Aorta (tissue), 5 donors: ENCODE data around the gene HBA2. TPM values are rescaled to one million over a fixed set of nuclear protein-coding genes. Genes with fewer than 3 reads are reported as not detected.
A peak's percentile ranks its signal among the peaks of the same experiment; 100 is the strongest.
"Not testable (repeated sequence)": the region's sequence is repeated elsewhere in the genome, so short reads cannot be mapped to it uniquely, and the experiment has no call there.

Experiments
- ATAC-seq: fragments of 200-7000 bp; cut with Tn5 transposase; one replicate; pipeline ENCODE4 v1.9.1; 2022; ENCODE audit warnings: moderate library complexity; ENCODE audit not compliant: low FRiP score
- DNase-seq, 2 donors: peaks; one replicate each; pipeline ENCODE4 v3.0.0-alpha.2; 2020
- H3K27ac ChIP-seq, 2 donors: one replicate each; pipeline ENCODE4 v1.5.1; 2013; ENCODE audit warnings: low read length in 2 of 2, mild to moderate bottlenecking in 2 of 2, moderate library complexity in 2 of 2, control low read depth in 1 of 2, inconsistent platforms in 1 of 2, low read depth in 1 of 2
- H3K27me3 ChIP-seq, 2 donors: one replicate each; pipeline ENCODE4 v1.6.1; 2013; ENCODE audit warnings: control low read depth in 1 of 2, low read length in 1 of 2, mild to moderate bottlenecking in 1 of 2, moderate library complexity in 1 of 2; ENCODE audit not compliant: insufficient read depth in 2 of 2, control insufficient read depth in 1 of 2
- H3K36me3 ChIP-seq, 2 donors: one replicate each; pipeline ENCODE4 v1.6.1; 2013; ENCODE audit warnings: control low read depth in 1 of 2, low read length in 1 of 2, mild to moderate bottlenecking in 1 of 2; ENCODE audit not compliant: insufficient read depth in 2 of 2, control insufficient read depth in 1 of 2
- H3K4me1 ChIP-seq, 2 donors: one replicate each; pipeline ENCODE4 v1.6.1; 2013; ENCODE audit warnings: low read length in 2 of 2, control low read depth in 1 of 2, mild to moderate bottlenecking in 1 of 2, moderate library complexity in 1 of 2; ENCODE audit not compliant: insufficient read depth in 2 of 2, control insufficient read depth in 1 of 2
- H3K4me3 ChIP-seq, 2 donors: one replicate each; pipeline ENCODE4 v1.5.1; 2013; ENCODE audit warnings: low read length in 2 of 2, control low read depth in 1 of 2, mild to moderate bottlenecking in 1 of 2
- H3K9me3 ChIP-seq: one replicate; pipeline ENCODE4 v1.6.1; 2013; ENCODE audit warnings: mild to moderate bottlenecking, low read length; ENCODE audit not compliant: control insufficient read depth
- WGBS, 2 donors: extraction: QIAGEN DNeasy Blood & Tissue Kit; methylation state at CpG; one replicate each; pipeline ENCODE4 v1.1.7; 2013; 5-methylcytosine and 5-hydroxymethylcytosine counted together
- intact Hi-C, 2 donors: fragments of 100-400 bp; cut with DNase I; formaldehyde crosslinking; loops; one replicate each; pipeline versions ENCODE4 v1.14.2 to v1.15.0; 2022
- polyA plus RNA-seq, 2 donors: library from polyadenylated mRNA; stranded (reverse); fragments of 200-250 nt; gene quantifications; one replicate each; pipeline ENCODE4 v1.2.3, GENCODE V29; 2013
- total RNA-seq, 2 donors: library from RNA; stranded (reverse); fragmentation: NEBNext Ultra II Directional; extraction: Animal tissue kit (Norgen Biotek cat#: 25700); gene quantifications; one replicate each; pipeline ENCODE4 v1.2.1, GENCODE V29; 2021
- donor health status: healthy with polysubstance abuse.
- donor health status: Bipolar disorder and iron deficiency.
- donor health status: DM: no; HTN: no; CAD: no.
- donor health status: DM: no; HTN: no; CAD: no.
- donor health status: DM: yes; HTN: yes; CAD: no.

The HBA2 gene
- total and polyA plus RNA-seq, 4 donors: 30.6 to 1,265 (median 242) TPM

- DNase-seq: no peak
- no peaks in the 10 kb centered on the region for H3K27me3 ChIP-seq
- H3K4me3 ChIP-seq: no peak overlapping the region
- H3K4me1 ChIP-seq: no peaks in the 10 kb centered on the region
- no peak overlapping the region for H3K27ac ChIP-seq
- ATAC-seq: no peak
- intact Hi-C loops: no loop called here
- H3K9me3 ChIP-seq: no peaks in the 10 kb centered on the region
- 33 to 43% methylated on average over 3 of the region's 3 CpGs for WGBS, 2 donors
- no peaks in the 10 kb centered on the region for H3K36me3 ChIP-seq
These were observed 3.7 kb upstream of the HBA2 start for GRCh38 chr16:169014-169413.

GRCh38 chr16:170088-170507 is 2.6 kb upstream of the HBA2 start:
- H3K27me3 ChIP-seq, DNase-seq, H3K27ac ChIP-seq, H3K9me3 ChIP-seq, H3K4me3 ChIP-seq, H3K4me1 ChIP-seq, intact Hi-C loops, H3K36me3 ChIP-seq: not testable (repeated sequence)
- ATAC-seq: peak; percentile 45
- 0 to 1% methylated on average over 5 of the region's 5 CpGs for WGBS, 2 donors

GRCh38 chr16:170788-171187 is 1.9 kb upstream of the HBA2 start:
- no peak for ATAC-seq
- H3K9me3 ChIP-seq: no peaks in the 10 kb centered on the region
- no peaks in the 10 kb centered on the region for H3K4me1 ChIP-seq
- WGBS, 2 donors: 45 to 48% methylated on average over 1 of the region's 1 CpG
- intact Hi-C loops: no loop called here
- no peak overlapping the region for H3K27ac ChIP-seq
- no peak overlapping the region for H3K4me3 ChIP-seq
- no peak for DNase-seq
- H3K36me3 ChIP-seq: no peaks in the 10 kb centered on the region
- no peaks in the 10 kb centered on the region for H3K27me3 ChIP-seq

- H3K9me3 ChIP-seq, DNase-seq, H3K27me3 ChIP-seq, H3K4me1 ChIP-seq, H3K36me3 ChIP-seq, ATAC-seq, H3K4me3 ChIP-seq, H3K27ac ChIP-seq, intact Hi-C loops: not testable (repeated sequence)
- WGBS, 2 donors: 3 to 5% methylated on average over 20 to 32 of the region's 44 CpGs
These were observed 657 bp downstream of the HBA2 start for GRCh38 chr16:173211-173854.

- intact Hi-C loops, H3K4me3 ChIP-seq, H3K4me1 ChIP-seq, H3K27me3 ChIP-seq, ATAC-seq, H3K9me3 ChIP-seq, DNase-seq, H3K27ac ChIP-seq, H3K36me3 ChIP-seq: not testable (repeated sequence)
- 12 to 14% methylated on average over 6 to 9 of the region's 13 CpGs for WGBS, 2 donors
These were observed 1.5 kb downstream of the HBA2 start for GRCh38 chr16:173928-174769.

GRCh38 chr16:175011-175949 is 2.6 kb downstream of the HBA2 start:
- ATAC-seq: no peak

GRCh38 chr16:176006-176405 is 3.3 kb downstream of the HBA2 start:
- H3K27me3 ChIP-seq, H3K9me3 ChIP-seq, H3K4me3 ChIP-seq, DNase-seq, ATAC-seq, H3K4me1 ChIP-seq, H3K36me3 ChIP-seq, intact Hi-C loops, H3K27ac ChIP-seq: not testable (repeated sequence)
- 1% methylated on average over 15 to 27 of the region's 39 CpGs for WGBS, 2 donors

More at GRCh38 chr16:175011-175949, 2.6 kb downstream of the HBA2 start:
- no peaks in the 10 kb centered on the region for H3K4me1 ChIP-seq
- H3K4me3 ChIP-seq: no peak overlapping the region
- no peak overlapping the region for H3K27ac ChIP-seq
- no peak for DNase-seq
- 23 to 29% methylated on average over 8 of the region's 8 CpGs for WGBS, 2 donors
- H3K9me3 ChIP-seq: no peaks in the 10 kb centered on the region
- no peaks in the 10 kb centered on the region for H3K27me3 ChIP-seq
- intact Hi-C loops: no loop called here
- H3K36me3 ChIP-seq: no peaks in the 10 kb centered on the region

GRCh38 chr16:176477-177382 is 4.1 kb downstream of the HBA2 start, which contains the start of gene HBA1:
Gene HBA1, plus strand, starts transcription at chr16:176680. Its CDS starts 37 bp downstream, at chr16:176717.
- not testable (repeated sequence) for H3K4me3 ChIP-seq
- 3% methylated on average over 19 to 44 of the region's 88 CpGs for WGBS, 2 donors

More at GRCh38 chr16:176477-177382, 4.1 kb downstream of the HBA2 start, which contains the start of gene HBA1:
- ATAC-seq, H3K27me3 ChIP-seq, H3K9me3 ChIP-seq, DNase-seq, H3K27ac ChIP-seq, H3K4me1 ChIP-seq, intact Hi-C loops, H3K36me3 ChIP-seq: not testable (repeated sequence)
